Naive B cell (primary cell): Measurements from ENCODE around the gene TM4SF20. TPM values are rescaled to one million over a fixed set of nuclear protein-coding genes. Genes with fewer than 3 reads are reported as not detected.

Source experiments
- ATAC-seq, 2 donors: fragments of 150-1000 bp; cut with Tn5 transposase; 2 replicates each; pipeline ENCODE4 v1.10.0; 2021; ENCODE audit warnings: low read depth in 2 of 2, mild to moderate bottlenecking in 2 of 2, moderate library complexity in 2 of 2
- DNase-seq: peaks from one replicate; pipeline ENCODE4 v3.0.0; 2022
- H3K27ac Mint-ChIP-seq, 6 donors: one replicate each; pipeline ENCODE4 v1.8.0; 2020 to 2022; ENCODE audit warnings: mild to moderate bottlenecking in 6 of 6, mixed read lengths in 6 of 6, moderate library complexity in 5 of 6, inconsistent platforms in 2 of 6
- H3K27me3 Mint-ChIP-seq, 3 donors: one replicate each; pipeline ENCODE4 v1.8.0; 2021 to 2022; ENCODE audit warnings: mixed read lengths in 3 of 3, mild to moderate bottlenecking in 1 of 3
- H3K36me3 Mint-ChIP-seq, 2 donors: one replicate each; pipeline ENCODE4 v1.8.0; 2020 to 2022; ENCODE audit warnings: mixed read lengths in 2 of 2, inconsistent platforms in 1 of 2, mild to moderate bottlenecking in 1 of 2
- H3K4me1 Mint-ChIP-seq, 3 donors: one replicate each; pipeline ENCODE4 v1.8.0; 2020 to 2022; ENCODE audit warnings: mixed read lengths in 3 of 3, inconsistent platforms in 1 of 3, mild to moderate bottlenecking in 1 of 3, moderate library complexity in 1 of 3
- H3K4me3 Mint-ChIP-seq, 8 donors: one replicate each; pipeline ENCODE4 v1.8.0; 2020 to 2022; ENCODE audit warnings: mild to moderate bottlenecking in 8 of 8, mixed read lengths in 8 of 8, moderate library complexity in 8 of 8, inconsistent platforms in 2 of 8
- H3K9me3 Mint-ChIP-seq, 7 donors: one replicate each; pipeline ENCODE4 v1.8.0; 2020 to 2022; ENCODE audit warnings: mixed read lengths in 7 of 7, mild to moderate bottlenecking in 5 of 7, inconsistent platforms in 2 of 7, moderate library complexity in 1 of 7
- polyA plus RNA-seq, 6 donors: library from polyadenylated mRNA; unstranded; fragments of 300-500 nt; fragmentation: Illumina TruSeq; gene quantifications; one replicate each; pipeline ENCODE4 v1.2.3, GENCODE V29; 2021; ENCODE audit warnings: low read depth in 6 of 6

The TM4SF20 gene
- polyA plus RNA-seq, 6 donors from 2014 or later, result 0.10 TPM; not detected in 5

DNA sequence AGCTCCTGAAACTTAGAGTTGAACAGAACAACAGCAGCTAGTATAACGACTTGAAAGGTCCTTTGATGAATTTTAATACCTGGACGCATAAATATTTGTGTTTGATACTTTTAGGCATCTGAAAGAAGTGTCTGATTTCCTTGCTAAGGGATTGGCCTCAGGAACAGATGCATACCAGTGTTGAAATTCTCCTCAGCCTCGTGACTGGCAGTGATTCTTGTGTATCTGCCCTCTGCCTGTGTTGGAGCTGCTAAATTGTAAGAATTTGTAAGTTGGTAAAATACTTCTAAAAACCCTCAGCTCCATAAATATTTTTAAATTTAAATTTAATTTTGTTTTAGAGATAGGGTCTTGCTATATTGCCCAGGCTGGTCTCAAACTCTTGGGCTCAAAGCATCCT lies 31.1 kb upstream of the TM4SF20 start:
- Mint-ChIP-seq H3K4me1 (peaks cover 32 to 40% (median 34%) of the 10 kb centered on the region in 3 donors), H3K27ac (peak overlapping the region in 1 of 6 donors; percentile 54), H3K27me3 (no peaks in the 10 kb centered on the region), H3K9me3 (peaks cover 0 to 2% (median 0%) of the 10 kb centered on the region in 7 donors), H3K36me3 (no peaks in the 10 kb centered on the region), H3K4me3 (no peak overlapping the region)
- DNase-seq, result no peak
- ATAC-seq, result no peak

DNA sequence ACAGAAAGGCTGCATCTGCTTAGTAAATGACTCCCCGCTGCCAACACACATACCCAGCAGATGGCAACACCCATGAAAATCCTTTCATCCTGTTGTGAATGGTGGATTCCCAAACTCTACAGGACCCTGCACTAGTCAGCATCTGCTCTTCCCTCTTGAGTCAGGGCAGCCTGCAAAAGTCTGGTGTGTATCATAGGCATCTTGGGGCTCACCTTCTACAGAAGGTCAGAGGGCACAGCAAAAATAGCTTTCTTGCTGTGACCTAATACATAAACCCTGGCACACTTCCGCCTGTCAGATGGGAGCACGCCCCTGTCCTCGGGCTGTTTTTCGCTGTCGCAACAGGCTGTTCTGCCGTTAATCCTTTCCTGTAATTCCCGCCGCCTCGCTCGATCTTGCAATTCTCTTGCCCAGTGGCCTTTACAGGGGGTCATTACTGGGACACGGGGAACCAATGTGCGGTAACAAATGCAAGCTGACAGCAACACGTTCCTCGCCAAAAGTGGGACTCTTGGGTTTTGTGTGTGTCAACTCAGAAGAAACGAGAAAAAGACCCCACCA lies 28.6 kb upstream of the TM4SF20 start:
- H3K9me3 Mint-ChIP-seq, result no peaks in the 10 kb centered on the region
- H3K36me3 Mint-ChIP-seq, result no peaks in the 10 kb centered on the region
- no peaks in the 10 kb centered on the region for H3K27me3 Mint-ChIP-seq
- no peak for ATAC-seq
- H3K27ac Mint-ChIP-seq, result peak overlapping the region in 1 of 6 donors; percentile 63
- H3K4me1 Mint-ChIP-seq, result peaks cover 44 to 51% (median 48%) of the 10 kb centered on the region in 3 donors
- no peak overlapping the region for H3K4me3 Mint-ChIP-seq
- DNase-seq, result no peak

DNA sequence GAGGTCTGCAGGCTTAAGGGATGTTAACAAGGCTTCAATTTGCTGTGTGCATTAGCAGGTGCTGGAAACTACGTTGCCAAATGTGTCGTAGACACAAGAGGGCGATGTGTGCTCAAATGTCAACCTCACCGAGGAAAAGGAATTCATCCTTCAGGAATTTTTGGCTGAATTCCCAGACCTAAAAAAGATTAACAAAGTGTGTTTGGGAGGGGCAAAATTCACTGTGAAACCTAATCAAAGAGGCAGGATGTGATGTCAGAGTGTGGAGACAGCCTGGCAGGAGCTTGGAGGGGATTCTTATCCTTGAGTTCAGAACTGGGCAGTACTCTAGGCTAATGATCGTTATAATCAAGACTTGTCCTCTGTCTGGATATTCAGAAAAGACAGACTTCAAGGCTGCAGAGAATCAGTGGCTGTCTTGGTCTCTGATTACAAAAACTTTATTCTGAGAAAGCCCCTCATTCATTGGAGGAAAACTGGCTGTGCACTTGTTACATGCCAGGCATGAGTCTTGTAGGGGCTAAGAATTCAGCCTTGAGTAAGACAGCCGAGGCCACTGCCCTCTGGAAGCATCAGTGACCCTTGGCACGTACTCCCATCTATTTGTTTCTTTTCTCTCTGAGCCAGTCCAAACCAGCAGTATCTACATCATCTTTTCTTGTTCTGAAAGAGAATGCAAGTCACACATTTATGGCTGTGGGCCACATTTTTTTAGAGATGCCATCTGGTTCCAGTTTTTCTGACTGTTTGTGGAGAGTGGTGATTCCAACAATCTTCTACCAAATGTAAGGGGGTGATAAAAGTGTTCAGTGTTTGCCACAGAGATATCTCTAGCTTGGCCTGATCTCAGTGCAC lies 27.3 kb upstream of the TM4SF20 start:
- peaks cover 36 to 44% (median 37%) of the 10 kb centered on the region in 3 donors for H3K4me1 Mint-ChIP-seq
- H3K27me3 Mint-ChIP-seq, result peaks cover 0 to 4% (median 0%) of the 10 kb centered on the region in 3 donors
- H3K9me3 Mint-ChIP-seq, result no peaks in the 10 kb centered on the region
- H3K4me3 Mint-ChIP-seq, result no peak overlapping the region
- DNase-seq, result no peak
- ATAC-seq, result no peak
- no peaks in the 10 kb centered on the region for H3K36me3 Mint-ChIP-seq
- H3K27ac Mint-ChIP-seq, result peak overlapping the region; percentile 57 to 90 (median 77)

DNA sequence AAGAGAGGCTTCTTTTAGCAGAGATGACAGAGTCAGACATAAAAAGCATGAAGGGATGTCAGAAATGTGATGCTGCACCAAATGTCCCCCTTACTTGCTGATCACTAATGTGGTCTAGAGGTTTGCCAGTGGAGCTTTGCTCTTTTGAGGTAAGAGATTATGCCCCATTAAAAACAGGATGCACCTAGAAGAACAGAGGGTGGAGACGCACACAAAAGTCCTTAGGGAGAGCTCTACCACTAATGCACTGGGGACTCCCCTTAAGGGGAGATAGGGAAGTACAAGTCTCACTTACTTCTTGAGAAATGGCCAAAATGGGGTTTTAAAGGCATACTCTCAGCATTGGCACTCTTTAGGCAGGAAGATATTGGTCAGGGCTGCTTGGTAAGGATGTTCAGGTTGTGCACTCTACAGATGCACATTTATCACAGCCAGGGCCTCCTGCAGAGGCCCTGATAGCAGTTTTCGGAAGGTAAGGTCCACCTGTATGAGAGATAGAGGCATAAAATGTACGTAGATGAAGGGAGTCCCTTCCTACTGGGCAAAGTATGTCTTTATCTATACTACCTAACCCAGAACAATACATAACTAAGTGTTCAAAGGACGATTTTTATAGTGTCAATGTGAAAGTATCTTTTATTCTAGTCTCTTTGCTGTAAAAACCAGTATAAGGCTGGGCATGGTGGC lies 25.6 kb upstream of the TM4SF20 start:
- peak overlapping the region in 5 of 8 donors; percentile 4 to 83 (median 46) for H3K4me3 Mint-ChIP-seq
- DNase-seq (peak; percentile 73), ATAC-seq (peak; percentile 95 to 98)
- no peaks in the 10 kb centered on the region for H3K36me3 Mint-ChIP-seq
- H3K9me3 Mint-ChIP-seq, result no peaks in the 10 kb centered on the region
- H3K27me3 Mint-ChIP-seq, result peaks cover 0 to 9% (median 0%) of the 10 kb centered on the region in 3 donors
- H3K27ac Mint-ChIP-seq, result peak overlapping the region; percentile 41 to 93 (median 75)
- peaks cover 26 to 41% (median 28%) of the 10 kb centered on the region in 3 donors for H3K4me1 Mint-ChIP-seq

DNA sequence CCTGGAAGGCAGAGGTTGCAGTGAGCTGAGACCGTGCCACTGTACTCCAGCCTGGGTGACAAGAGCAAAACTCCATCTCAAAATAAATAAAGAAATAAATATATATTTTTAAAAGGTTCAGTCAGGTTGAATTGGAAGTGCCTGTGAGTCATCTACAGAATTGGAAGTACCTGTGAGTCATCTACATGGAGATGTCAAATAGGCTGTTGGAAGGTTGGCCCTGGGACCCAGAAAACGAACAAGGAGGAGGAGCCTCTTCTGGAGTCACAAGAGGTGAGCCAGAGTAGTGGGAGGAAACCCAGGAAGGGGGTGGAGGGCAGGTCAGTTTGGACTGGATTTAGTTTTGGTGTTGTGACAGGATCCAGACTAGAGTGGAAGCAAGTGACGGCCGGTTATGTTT lies 23.9 kb upstream of the TM4SF20 start:
- no peaks in the 10 kb centered on the region for H3K36me3 Mint-ChIP-seq
- peak overlapping the region in 1 of 8 donors; percentile 53 for H3K4me3 Mint-ChIP-seq
- H3K4me1 Mint-ChIP-seq, result peaks cover 29 to 50% (median 30%) of the 10 kb centered on the region in 3 donors
- DNase-seq, result no peak
- H3K27ac Mint-ChIP-seq, result peak overlapping the region in 3 of 6 donors; percentile 8 to 75 (median 70)
- H3K27me3 Mint-ChIP-seq, result peaks cover 0 to 9% (median 0%) of the 10 kb centered on the region in 3 donors
- no peaks in the 10 kb centered on the region for H3K9me3 Mint-ChIP-seq
- ATAC-seq, result no peak

DNA sequence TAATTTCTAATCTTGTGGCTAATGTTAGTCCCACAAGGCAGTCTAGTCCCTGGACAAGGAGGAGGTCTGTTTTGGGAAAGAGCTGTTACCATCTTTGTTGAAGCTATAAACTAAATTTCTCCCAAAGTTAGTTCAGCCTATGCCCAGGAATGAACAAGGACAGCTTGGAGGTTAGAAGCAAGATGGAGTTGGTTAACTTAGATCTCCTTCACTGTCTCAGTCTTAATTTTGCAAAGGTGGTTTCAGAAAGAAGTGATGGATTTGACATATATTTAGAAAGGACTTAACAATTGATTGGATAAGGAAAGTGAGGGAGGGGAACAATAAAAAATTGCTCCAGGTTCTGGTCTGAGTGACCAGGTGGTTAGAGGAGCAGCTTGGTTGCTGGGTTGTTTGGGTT lies 23.2 kb upstream of the TM4SF20 start:
- ATAC-seq (no peak), DNase-seq (no peak)
- H3K4me3 Mint-ChIP-seq, result no peak overlapping the region
- H3K36me3 Mint-ChIP-seq, result no peaks in the 10 kb centered on the region
- peaks cover 35 to 52% (median 36%) of the 10 kb centered on the region in 3 donors for H3K4me1 Mint-ChIP-seq
- peaks cover 0 to 9% (median 0%) of the 10 kb centered on the region in 3 donors for H3K27me3 Mint-ChIP-seq
- no peaks in the 10 kb centered on the region for H3K9me3 Mint-ChIP-seq
- peak overlapping the region in 4 of 6 donors; percentile 11 to 88 (median 72) for H3K27ac Mint-ChIP-seq

DNA sequence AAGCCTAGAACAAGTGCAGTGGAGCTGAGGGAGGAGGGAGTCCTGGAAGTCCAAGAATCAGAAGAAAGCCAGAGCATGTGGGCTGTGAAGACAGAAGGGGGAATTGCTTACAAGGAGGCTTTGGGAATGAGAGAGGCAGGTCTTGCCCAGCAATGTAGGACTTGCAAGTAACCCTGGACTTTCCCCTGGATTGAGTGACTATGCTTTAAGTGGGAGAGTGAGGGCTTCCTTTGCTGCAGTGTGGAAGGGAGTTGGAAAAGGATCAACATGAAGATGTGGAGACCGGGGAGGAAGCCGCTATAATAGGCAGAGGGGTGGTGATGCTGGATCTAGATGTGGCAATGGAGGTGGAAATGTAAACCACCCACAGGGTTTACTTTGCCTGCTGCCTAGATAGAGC lies 22.4 kb upstream of the TM4SF20 start:
- Mint-ChIP-seq H3K4me3 (no peak overlapping the region), H3K36me3 (no peaks in the 10 kb centered on the region), H3K9me3 (no peaks in the 10 kb centered on the region), H3K27ac (peak overlapping the region in 3 of 6 donors; percentile 53 to 65 (median 59)), H3K27me3 (peaks cover 0 to 9% (median 0%) of the 10 kb centered on the region in 3 donors), H3K4me1 (peaks cover 35 to 51% (median 36%) of the 10 kb centered on the region in 3 donors)
- DNase-seq (no peak), ATAC-seq (no peak)

DNA sequence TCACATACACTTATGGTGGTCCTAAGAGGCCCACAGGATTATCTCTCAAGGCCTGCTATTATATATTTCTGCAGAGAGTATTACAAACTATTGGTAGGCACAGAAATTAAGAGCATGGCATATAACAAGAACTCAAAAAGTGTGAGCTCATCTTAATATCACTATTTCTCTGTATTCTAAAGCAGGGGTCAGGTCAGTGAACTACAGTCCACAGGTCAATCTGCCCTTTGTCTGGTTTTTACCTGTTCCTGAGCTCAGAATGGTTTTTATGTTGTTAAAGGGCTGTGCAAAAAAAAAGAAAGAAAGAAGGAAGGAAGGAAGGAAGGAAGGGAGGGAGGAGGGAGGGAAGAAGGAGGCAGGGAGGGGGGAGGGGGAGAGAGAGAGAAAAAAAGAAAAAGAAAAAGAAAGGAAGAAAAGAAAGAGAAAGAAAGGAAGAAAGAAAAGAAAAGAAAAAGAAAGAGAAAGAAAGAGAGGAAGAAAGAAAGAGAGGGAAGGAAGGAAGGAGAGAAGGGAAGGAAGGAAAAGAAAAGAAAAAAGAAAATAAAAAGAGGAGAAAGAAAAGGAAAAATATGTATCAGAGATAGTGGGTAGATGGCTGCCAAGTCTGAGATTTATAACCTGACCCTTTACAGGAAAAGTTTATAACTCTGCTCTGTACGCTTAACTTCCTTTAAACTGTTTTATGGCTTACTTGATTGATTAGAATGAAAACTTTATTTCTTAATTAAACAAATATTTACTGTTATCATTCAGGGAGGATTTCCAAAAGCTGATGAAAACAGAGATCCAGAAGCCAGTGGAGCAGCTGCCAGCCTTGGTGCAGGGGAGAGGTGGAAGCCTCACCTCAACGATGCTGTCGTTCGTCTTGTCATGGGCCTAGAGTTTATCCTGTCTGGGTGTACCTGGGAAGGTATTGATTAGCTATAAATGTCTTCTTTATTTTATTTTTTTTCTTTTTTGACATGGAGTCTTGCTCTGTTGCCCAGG lies 19.9 kb upstream of the TM4SF20 start:
- DNase-seq, result no peak
- Mint-ChIP-seq H3K36me3 (no peaks in the 10 kb centered on the region), H3K27me3 (peaks cover 0 to 9% (median 0%) of the 10 kb centered on the region in 3 donors), H3K4me3 (no peak overlapping the region), H3K27ac (peak overlapping the region in 3 of 6 donors; percentile 10 to 96 (median 78)), H3K9me3 (no peaks in the 10 kb centered on the region), H3K4me1 (peaks cover 17 to 40% (median 29%) of the 10 kb centered on the region in 3 donors)
- no peak for ATAC-seq

DNA sequence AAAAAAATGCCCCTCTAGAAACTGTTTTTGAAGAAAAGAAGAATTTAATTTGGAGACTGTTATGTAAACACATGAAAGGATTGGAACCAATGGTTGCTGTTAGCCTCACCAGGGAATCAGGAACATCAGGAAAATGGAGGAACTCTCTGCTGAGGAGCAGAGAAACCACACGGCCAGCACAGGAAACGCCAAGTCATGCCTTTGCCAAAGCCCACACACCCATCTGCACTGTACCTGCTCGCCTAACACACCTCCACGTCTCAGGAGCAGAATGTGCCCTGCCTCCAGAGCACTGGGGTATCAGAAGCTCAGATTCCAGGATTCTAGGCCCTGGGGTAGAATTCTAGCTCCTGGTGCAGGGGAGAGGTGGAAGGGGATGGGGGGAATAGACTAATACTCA lies 18.5 kb upstream of the TM4SF20 start:
- no peak for DNase-seq
- H3K27ac Mint-ChIP-seq, result peak overlapping the region in 2 of 6 donors; percentile 10 to 16
- H3K27me3 Mint-ChIP-seq, result peaks cover 0 to 9% (median 0%) of the 10 kb centered on the region in 3 donors
- ATAC-seq, result no peak
- no peaks in the 10 kb centered on the region for H3K36me3 Mint-ChIP-seq
- peaks cover 22 to 42% (median 36%) of the 10 kb centered on the region in 3 donors for H3K4me1 Mint-ChIP-seq
- H3K4me3 Mint-ChIP-seq, result no peak overlapping the region
- no peaks in the 10 kb centered on the region for H3K9me3 Mint-ChIP-seq

DNA sequence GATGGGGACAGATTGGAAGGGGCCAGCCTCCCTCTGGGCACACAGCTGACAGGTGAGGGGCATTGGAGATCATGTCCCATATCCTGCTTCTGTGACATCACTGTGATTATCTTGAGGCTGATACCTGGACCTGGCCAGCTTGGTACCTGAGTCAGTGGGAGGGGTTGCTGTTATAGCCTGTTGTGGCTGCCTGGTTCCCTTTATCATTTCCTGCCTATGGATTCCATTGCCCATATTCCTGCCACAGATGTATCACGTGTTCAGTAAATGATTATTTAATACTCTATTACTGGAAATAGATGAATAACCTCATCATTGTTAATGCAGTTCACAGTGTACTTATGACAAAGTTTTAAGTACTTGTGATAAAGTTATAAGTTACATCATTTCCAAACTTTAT lies 16.4 kb upstream of the TM4SF20 start:
- H3K27ac Mint-ChIP-seq, result peak overlapping the region in 3 of 6 donors; percentile 43 to 74 (median 59)

DNA sequence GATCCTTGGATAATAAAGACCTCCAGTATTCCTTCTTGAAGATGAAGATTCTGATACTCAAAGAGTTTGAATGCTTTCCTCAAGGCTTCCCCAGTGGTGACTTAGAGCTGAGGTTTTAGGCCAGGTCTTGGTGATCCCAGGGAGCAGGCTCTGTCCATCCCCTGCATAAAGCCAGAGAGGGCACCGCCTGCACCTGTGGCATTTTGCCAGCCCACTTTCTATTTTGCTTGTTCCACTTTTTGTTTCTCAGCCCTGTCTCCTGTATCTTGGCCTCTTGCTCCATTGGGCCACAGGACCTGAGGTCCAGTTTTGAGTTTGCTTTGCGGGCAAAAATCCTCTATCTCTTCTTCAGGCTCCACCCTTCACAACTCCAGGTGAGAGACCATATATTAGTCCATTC lies 15.3 kb upstream of the TM4SF20 start:
- H3K36me3 Mint-ChIP-seq, result no peaks in the 10 kb centered on the region
- DNase-seq (no peak), ATAC-seq (peak; percentile 42 to 58)
- H3K9me3 Mint-ChIP-seq, result no peaks in the 10 kb centered on the region
- H3K4me1 Mint-ChIP-seq, result peaks cover 22 to 38% (median 35%) of the 10 kb centered on the region in 3 donors
- H3K27ac Mint-ChIP-seq, result peak overlapping the region in 3 of 6 donors; percentile 67 to 95 (median 76)
- H3K27me3 Mint-ChIP-seq, result no peaks in the 10 kb centered on the region
- peak overlapping the region in 2 of 8 donors; percentile 5 to 49 for H3K4me3 Mint-ChIP-seq

More for the DNA sequence above, 16.4 kb upstream of the TM4SF20 start:
- DNase-seq, result no peak
- no peaks in the 10 kb centered on the region for H3K9me3 Mint-ChIP-seq
- H3K27me3 Mint-ChIP-seq, result no peaks in the 10 kb centered on the region
- H3K4me3 Mint-ChIP-seq, result no peak overlapping the region
- no peaks in the 10 kb centered on the region for H3K36me3 Mint-ChIP-seq
- peak in 1 of 2 donors; percentile 20 for ATAC-seq
- peaks cover 22 to 41% (median 35%) of the 10 kb centered on the region in 3 donors for H3K4me1 Mint-ChIP-seq

DNA sequence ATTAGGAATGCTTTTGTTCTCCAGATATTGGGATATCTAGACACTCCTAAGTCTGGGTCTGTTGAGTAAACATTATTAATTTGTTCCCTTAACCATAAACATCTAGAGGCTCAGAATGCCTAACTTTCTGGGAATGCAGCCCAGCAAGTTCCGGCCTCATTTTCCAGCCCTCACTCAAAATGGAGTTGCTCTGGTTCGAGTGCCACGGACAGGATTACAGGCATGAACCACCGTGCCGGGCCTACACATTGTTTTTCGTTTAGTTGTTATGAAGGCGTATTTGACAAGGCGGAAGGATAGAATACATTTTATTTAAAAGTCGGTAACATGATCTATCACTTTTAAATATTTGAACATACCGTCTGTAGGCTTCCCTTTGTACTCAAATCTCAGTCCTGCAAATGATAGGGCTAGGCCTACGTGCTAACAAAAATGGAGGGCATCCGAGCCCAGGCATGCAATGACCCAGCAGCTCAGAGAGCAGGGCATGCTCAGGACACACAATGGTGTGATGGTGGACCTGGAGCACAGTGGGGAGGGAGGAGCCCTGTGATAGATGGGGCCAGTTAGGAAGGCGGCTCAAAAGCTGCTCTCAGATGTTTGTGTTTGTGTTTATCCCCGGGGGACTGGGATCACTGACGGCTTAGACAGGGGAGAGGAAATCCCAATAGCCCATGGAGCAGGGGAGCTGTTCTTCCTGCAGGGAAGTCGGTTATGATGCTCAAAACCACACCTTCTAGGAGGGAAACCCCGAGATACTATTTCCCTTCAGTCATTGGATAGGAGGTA lies 11.6 kb upstream of the TM4SF20 start:
- no peaks in the 10 kb centered on the region for H3K27me3 Mint-ChIP-seq
- H3K27ac Mint-ChIP-seq, result peak overlapping the region in 4 of 6 donors; percentile 14 to 97 (median 58)
- H3K4me3 Mint-ChIP-seq, result no peak overlapping the region
- H3K4me1 Mint-ChIP-seq, result peaks cover 27 to 45% (median 34%) of the 10 kb centered on the region in 3 donors
- DNase-seq (no peak), ATAC-seq (no peak)
- no peaks in the 10 kb centered on the region for H3K36me3 Mint-ChIP-seq
- no peaks in the 10 kb centered on the region for H3K9me3 Mint-ChIP-seq
